HEK293 (cell line): ENCODE results near the gene DENND1A.

Source experiments
- KLF1 ChIP-seq: fragments of 450-650 bp; formaldehyde crosslinking; IDR thresholded peaks from 2 replicates; pipeline ENCODE4 v1.5.1; 2016; ENCODE audit warnings: missing biosample characterization, missing genetic modification characterization
- KLF17 ChIP-seq: fragments of 450-650 bp; formaldehyde crosslinking; IDR thresholded peaks from 2 replicates; pipeline ENCODE4 v1.5.1; 2016; ENCODE audit warnings: missing biosample characterization, missing genetic modification characterization
- KLF7 ChIP-seq: fragments of 450-650 bp; formaldehyde crosslinking; IDR thresholded peaks from 2 replicates; pipeline ENCODE4 v1.5.1; 2016; ENCODE audit warnings: missing biosample characterization, missing genetic modification characterization, borderline replicate concordance
- MZF1 ChIP-seq: fragments of 450-650 bp; formaldehyde crosslinking; IDR thresholded peaks from 2 replicates; pipeline ENCODE4 v1.5.1; 2017; ENCODE audit warnings: missing biosample characterization, missing genetic modification characterization, borderline replicate concordance
- ZBTB10 ChIP-seq: fragments of 450-650 bp; formaldehyde crosslinking; IDR thresholded peaks from 2 replicates; pipeline ENCODE4 v1.5.1; 2016; ENCODE audit warnings: missing biosample characterization, missing genetic modification characterization
- ZNF138 ChIP-seq: fragments of 450-650 bp; formaldehyde crosslinking; IDR thresholded peaks from 2 replicates; pipeline ENCODE4 v1.5.1; 2016; ENCODE audit warnings: missing biosample characterization, missing genetic modification characterization, borderline replicate concordance
- ZNF175 ChIP-seq: fragments of 450-650 bp; formaldehyde crosslinking; IDR thresholded peaks from 2 replicates; pipeline ENCODE4 v1.5.1; 2016; ENCODE audit warnings: missing biosample characterization, missing genetic modification characterization
- ZNF184 ChIP-seq: fragments of 450-650 bp; IDR thresholded peaks from 2 replicates; pipeline ENCODE4 v1.5.1; 2018; ENCODE audit warnings: missing biosample characterization, mild to moderate bottlenecking, missing genetic modification characterization
- ZNF19 ChIP-seq: fragments of 450-650 bp; formaldehyde crosslinking; IDR thresholded peaks from 2 replicates; pipeline ENCODE4; 2016; ENCODE audit warnings: missing biosample characterization, missing genetic modification characterization, low read depth
- ZNF274 ChIP-seq, 2 experiments: fragments of 200-500 bp in 1 of 2; fragments of 450-650 bp in 1 of 2; sonication (Bioruptor generic) in 1 of 2; formaldehyde crosslinking in 1 of 2; IDR thresholded peaks; 2 replicates each; pipeline versions ENCODE4 v1.5.1 to v1.6.1; 2014 to 2016; ENCODE audit warnings: borderline replicate concordance in 1 of 2, inconsistent platforms in 1 of 2, low read length in 1 of 2, missing biosample characterization in 1 of 2, missing genetic modification characterization in 1 of 2
- ZNF335 ChIP-seq: fragments of 450-650 bp; formaldehyde crosslinking; conservative IDR thresholded peaks from 2 replicates; pipeline ENCODE4 v1.5.1; 2016; ENCODE audit warnings: missing biosample characterization, missing genetic modification characterization
- ZNF37A ChIP-seq: fragments of 450-650 bp; IDR thresholded peaks from 2 replicates; pipeline ENCODE4 v1.5.1; 2018; ENCODE audit warnings: missing biosample characterization, missing genetic modification characterization
- ZNF433 ChIP-seq: fragments of 450-650 bp; formaldehyde crosslinking; IDR thresholded peaks from 2 replicates; pipeline ENCODE4 v1.5.1; 2016; ENCODE audit warnings: missing biosample characterization, missing genetic modification characterization, low read depth
- ZNF48 ChIP-seq: fragments of 450-650 bp; formaldehyde crosslinking; IDR thresholded peaks from 2 replicates; pipeline ENCODE4 v1.5.1; 2016; ENCODE audit warnings: missing biosample characterization, missing genetic modification characterization
- ZNF510 ChIP-seq: fragments of 450-650 bp; formaldehyde crosslinking; IDR thresholded peaks from 2 replicates; pipeline ENCODE4 v1.5.1; 2018; ENCODE audit warnings: mild to moderate bottlenecking, missing genetic modification characterization, missing biosample characterization; ENCODE audit not compliant: insufficient replicate concordance
- ZNF571 ChIP-seq: fragments of 450-650 bp; formaldehyde crosslinking; IDR thresholded peaks from 2 replicates; pipeline ENCODE4 v1.5.0; 2017; ENCODE audit warnings: missing biosample characterization, missing genetic modification characterization
- ZNF626 ChIP-seq: fragments of 450-650 bp; sonication (Bioruptor Pico); formaldehyde crosslinking; IDR thresholded peaks from 2 replicates; pipeline ENCODE4 v1.5.1; 2018; ENCODE audit warnings: missing biosample characterization, missing genetic modification characterization, inconsistent platforms
- ZNF629 ChIP-seq: fragments of 450-650 bp; formaldehyde crosslinking; IDR thresholded peaks from 2 replicates; pipeline ENCODE4 v1.5.1; 2017; ENCODE audit warnings: missing biosample characterization, missing genetic modification characterization
- ZNF654 ChIP-seq: fragments of 450-650 bp; formaldehyde crosslinking; IDR thresholded peaks from 2 replicates; pipeline ENCODE4 v1.5.1; 2016; ENCODE audit warnings: low read depth, missing biosample characterization, missing genetic modification characterization
- ZNF704 ChIP-seq: fragments of 450-650 bp; formaldehyde crosslinking; IDR thresholded peaks from 2 replicates; pipeline ENCODE4 v1.5.1; 2016; ENCODE audit warnings: missing biosample characterization, missing genetic modification characterization
- ZNF707 ChIP-seq: fragments of 450-650 bp; formaldehyde crosslinking; IDR thresholded peaks from 2 replicates; pipeline ENCODE4 v1.5.1; 2016; ENCODE audit warnings: missing biosample characterization, missing genetic modification characterization
- ZNF837 ChIP-seq: fragments of 450-650 bp; formaldehyde crosslinking; IDR thresholded peaks from 2 replicates; pipeline ENCODE4 v1.5.1; 2016; ENCODE audit warnings: missing biosample characterization, missing genetic modification characterization
- ZNF843 ChIP-seq: fragments of 450-650 bp; formaldehyde crosslinking; IDR thresholded peaks from 2 replicates; pipeline ENCODE4 v1.5.1; 2016; ENCODE audit warnings: missing biosample characterization, missing genetic modification characterization
- TF ChIP-seq, protein P1 (sequence below): fragments of 450-650 bp; formaldehyde crosslinking; IDR thresholded peaks from 2 replicates; pipeline ENCODE4 v1.5.1; 2016; ENCODE audit warnings: missing biosample characterization, missing genetic modification characterization
- TF ChIP-seq, protein P2 (sequence below): fragments of 450-650 bp; formaldehyde crosslinking; IDR thresholded peaks from 2 replicates; pipeline ENCODE4 v1.5.1; 2016; ENCODE audit warnings: missing biosample characterization, missing genetic modification characterization, low read depth
- TF ChIP-seq, protein P3 (sequence below): fragments of 450-650 bp; formaldehyde crosslinking; IDR thresholded peaks from 2 replicates; pipeline ENCODE4 v1.5.1; 2016; ENCODE audit warnings: missing biosample characterization, missing genetic modification characterization, borderline replicate concordance

The DENND1A gene

DNA sequence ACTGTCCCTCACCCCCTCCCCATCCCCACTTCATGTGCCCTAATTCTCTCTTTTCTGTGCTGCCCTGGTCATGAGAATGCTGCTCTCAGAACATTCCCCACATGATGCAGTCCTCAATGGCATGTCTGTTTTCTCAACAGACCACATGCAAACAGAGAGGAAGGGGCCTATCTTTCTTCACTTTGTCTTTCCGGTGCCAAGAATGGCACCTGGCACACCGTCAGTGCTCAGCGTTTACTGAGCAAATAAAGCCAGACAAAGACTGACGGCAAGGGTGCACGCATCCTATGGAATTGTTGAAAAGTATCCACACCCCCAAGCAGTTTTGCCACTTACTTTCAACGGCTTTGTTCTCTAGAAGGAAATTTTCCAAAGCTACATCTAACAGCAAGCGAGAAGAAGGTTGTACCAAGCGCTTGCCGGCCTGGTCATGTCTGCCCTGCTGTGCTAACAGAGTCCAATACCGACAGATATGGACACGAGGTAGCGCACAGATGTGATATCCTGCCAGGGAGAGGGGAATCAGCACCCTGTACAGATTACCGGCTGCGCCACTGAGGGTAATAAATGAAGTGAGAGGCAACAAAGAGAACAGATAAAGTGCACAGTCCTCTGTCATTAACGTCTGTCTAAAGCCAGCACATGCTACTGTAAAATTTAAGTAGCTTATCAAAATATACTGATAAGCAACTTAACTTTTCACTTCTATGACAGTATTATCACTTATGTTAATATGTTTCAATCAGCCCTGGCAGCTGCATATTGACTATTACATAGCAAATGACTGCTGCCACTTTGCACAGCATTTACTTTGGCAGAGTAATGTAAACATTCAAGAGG, 251.7 kb downstream of the DENND1A start (continued):
- TF ChIP-seq ZNF626 (tag by site-specific recombination) (0 out of 2 replicates have a peak, but pooled peaks have one; percentile 41), ZNF175 (no peak), ZNF707 (tag by site-specific recombination) (no peak), KLF17 (tag by site-specific recombination) (0 out of 2 replicates have a peak, but pooled peaks have one; percentile 54), ZNF433 (tag by site-specific recombination) (no peak), ZNF704 (no peak), ZNF843 (tag by site-specific recombination) (peak; percentile 100), ZNF335 (tag by site-specific recombination) (no peak), ZNF510 (tag by site-specific recombination) (no peak), ZBTB10 (tag by site-specific recombination) (no peak; the same call in 1 of the 2 replicates), KLF1 (tag by site-specific recombination) (no peak; the same call in 1 of the 2 replicates), ZNF274 (IDR thresholded peaks at IDR 0.05; ENCODE audit: low read length) (no peak), ZNF274 (tag by site-specific recombination; IDR thresholded peaks at IDR 0.05; ENCODE audit: borderline replicate concordance) (no peak), ZNF654 (tag by site-specific recombination) (0 out of 2 replicates have a peak, but pooled peaks have one; percentile 4), ZNF629 (tag by site-specific recombination) (peak; percentile 90), MZF1 (tag by site-specific recombination) (peak; percentile 98), ZNF37A (0 out of 2 replicates have a peak, but pooled peaks have one; percentile 38), ZNF837 (tag by site-specific recombination) (no peak), ZNF48 (tag by site-specific recombination) (no peak), ZNF19 (tag by site-specific recombination) (0 out of 2 replicates have a peak, but pooled peaks have one; percentile 12), ZNF184 (tag by site-specific recombination) (peak; percentile 80), ZNF138 (tag by site-specific recombination) (no peak), KLF7 (peak; percentile 36; the same call in 1 of the 2 replicates), ZNF571 (no peak)
- TF ChIP-seq, protein P1, sequence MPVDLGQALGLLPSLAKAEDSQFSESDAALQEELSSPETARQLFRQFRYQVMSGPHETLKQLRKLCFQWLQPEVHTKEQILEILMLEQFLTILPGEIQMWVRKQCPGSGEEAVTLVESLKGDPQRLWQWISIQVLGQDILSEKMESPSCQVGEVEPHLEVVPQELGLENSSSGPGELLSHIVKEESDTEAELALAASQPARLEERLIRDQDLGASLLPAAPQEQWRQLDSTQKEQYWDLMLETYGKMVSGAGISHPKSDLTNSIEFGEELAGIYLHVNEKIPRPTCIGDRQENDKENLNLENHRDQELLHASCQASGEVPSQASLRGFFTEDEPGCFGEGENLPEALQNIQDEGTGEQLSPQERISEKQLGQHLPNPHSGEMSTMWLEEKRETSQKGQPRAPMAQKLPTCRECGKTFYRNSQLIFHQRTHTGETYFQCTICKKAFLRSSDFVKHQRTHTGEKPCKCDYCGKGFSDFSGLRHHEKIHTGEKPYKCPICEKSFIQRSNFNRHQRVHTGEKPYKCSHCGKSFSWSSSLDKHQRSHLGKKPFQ = peak; percentile 80
- TF ChIP-seq, protein P2, sequence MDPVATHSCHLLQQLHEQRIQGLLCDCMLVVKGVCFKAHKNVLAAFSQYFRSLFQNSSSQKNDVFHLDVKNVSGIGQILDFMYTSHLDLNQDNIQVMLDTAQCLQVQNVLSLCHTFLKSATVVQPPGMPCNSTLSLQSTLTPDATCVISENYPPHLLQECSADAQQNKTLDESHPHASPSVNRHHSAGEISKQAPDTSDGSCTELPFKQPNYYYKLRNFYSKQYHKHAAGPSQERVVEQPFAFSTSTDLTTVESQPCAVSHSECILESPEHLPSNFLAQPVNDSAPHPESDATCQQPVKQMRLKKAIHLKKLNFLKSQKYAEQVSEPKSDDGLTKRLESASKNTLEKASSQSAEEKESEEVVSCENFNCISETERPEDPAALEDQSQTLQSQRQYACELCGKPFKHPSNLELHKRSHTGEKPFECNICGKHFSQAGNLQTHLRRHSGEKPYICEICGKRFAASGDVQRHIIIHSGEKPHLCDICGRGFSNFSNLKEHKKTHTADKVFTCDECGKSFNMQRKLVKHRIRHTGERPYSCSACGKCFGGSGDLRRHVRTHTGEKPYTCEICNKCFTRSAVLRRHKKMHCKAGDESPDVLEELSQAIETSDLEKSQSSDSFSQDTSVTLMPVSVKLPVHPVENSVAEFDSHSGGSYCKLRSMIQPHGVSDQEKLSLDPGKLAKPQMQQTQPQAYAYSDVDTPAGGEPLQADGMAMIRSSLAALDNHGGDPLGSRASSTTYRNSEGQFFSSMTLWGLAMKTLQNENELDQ = no peak
- TF ChIP-seq, protein P3, sequence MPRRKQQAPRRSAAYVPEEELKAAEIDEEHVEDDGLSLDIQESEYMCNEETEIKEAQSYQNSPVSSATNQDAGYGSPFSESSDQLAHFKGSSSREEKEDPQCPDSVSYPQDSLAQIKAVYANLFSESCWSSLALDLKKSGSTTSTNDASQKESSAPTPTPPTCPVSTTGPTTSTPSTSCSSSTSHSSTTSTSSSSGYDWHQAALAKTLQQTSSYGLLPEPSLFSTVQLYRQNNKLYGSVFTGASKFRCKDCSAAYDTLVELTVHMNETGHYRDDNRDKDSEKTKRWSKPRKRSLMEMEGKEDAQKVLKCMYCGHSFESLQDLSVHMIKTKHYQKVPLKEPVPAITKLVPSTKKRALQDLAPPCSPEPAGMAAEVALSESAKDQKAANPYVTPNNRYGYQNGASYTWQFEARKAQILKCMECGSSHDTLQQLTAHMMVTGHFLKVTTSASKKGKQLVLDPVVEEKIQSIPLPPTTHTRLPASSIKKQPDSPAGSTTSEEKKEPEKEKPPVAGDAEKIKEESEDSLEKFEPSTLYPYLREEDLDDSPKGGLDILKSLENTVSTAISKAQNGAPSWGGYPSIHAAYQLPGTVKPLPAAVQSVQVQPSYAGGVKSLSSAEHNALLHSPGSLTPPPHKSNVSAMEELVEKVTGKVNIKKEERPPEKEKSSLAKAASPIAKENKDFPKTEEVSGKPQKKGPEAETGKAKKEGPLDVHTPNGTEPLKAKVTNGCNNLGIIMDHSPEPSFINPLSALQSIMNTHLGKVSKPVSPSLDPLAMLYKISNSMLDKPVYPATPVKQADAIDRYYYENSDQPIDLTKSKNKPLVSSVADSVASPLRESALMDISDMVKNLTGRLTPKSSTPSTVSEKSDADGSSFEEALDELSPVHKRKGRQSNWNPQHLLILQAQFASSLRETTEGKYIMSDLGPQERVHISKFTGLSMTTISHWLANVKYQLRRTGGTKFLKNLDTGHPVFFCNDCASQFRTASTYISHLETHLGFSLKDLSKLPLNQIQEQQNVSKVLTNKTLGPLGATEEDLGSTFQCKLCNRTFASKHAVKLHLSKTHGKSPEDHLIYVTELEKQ = peak; percentile 94
